Central memory CD8-positive, alpha-beta T cell (primary cell): ENCODE results near the gene PACRG.

ENCODE experiments used
- ATAC-seq: fragments of 150-1000 bp; cut with Tn5 transposase; replicated peaks from 2 replicates; pipeline ENCODE4 v1.10.0; 2022; ENCODE audit warnings: mild to moderate bottlenecking, moderate FRiP score, moderate number of reproducible peaks; ENCODE audit not compliant: poor library complexity, severe bottlenecking; ENCODE audit errors: extremely low read depth
- DNase-seq, 2 donors: peaks; one replicate each; pipeline ENCODE4 v3.0.0; 2021; ENCODE audit warnings: low spot score in 2 of 2
- H3K27ac Mint-ChIP-seq: one replicate; pipeline ENCODE4 v1.8.0; 2022; ENCODE audit warnings: low read depth, mild to moderate bottlenecking, moderate library complexity, mixed read lengths
- H3K27me3 Mint-ChIP-seq: one replicate; pipeline ENCODE4 v1.8.0; 2022; ENCODE audit warnings: mixed read lengths
- H3K36me3 Mint-ChIP-seq: one replicate; pipeline ENCODE4 v1.8.0; 2022; ENCODE audit warnings: mild to moderate bottlenecking, moderate library complexity, mixed read lengths; ENCODE audit not compliant: insufficient read depth
- H3K4me1 Mint-ChIP-seq: one replicate; pipeline ENCODE4 v1.8.0; 2022; ENCODE audit warnings: mixed read lengths
- H3K4me3 Mint-ChIP-seq: one replicate; pipeline ENCODE4 v1.8.0; 2022; ENCODE audit warnings: mild to moderate bottlenecking, moderate library complexity, mixed read lengths
- H3K9me3 Mint-ChIP-seq: one replicate; pipeline ENCODE4 v1.8.0; 2022; ENCODE audit warnings: mixed read lengths

PACRG gene

GRCh38 chr6:163254341-163254835, 526.6 kb downstream of the PACRG start:
- ATAC-seq (no peak), DNase-seq (no peak)
- H3K4me3 Mint-ChIP-seq = no peak overlapping the region
- H3K27ac Mint-ChIP-seq = no peak overlapping the region
- no peaks in the 10 kb centered on the region for H3K9me3 Mint-ChIP-seq
- H3K36me3 Mint-ChIP-seq = no peaks in the 10 kb centered on the region
- peaks cover 6% of the 10 kb centered on the region for H3K27me3 Mint-ChIP-seq
- H3K4me1 Mint-ChIP-seq = no peaks in the 10 kb centered on the region

GRCh38 chr6:163255265-163255664, 527.5 kb downstream of the PACRG start:
- Mint-ChIP-seq H3K4me3 (no peak overlapping the region), H3K9me3 (no peaks in the 10 kb centered on the region), H3K36me3 (no peaks in the 10 kb centered on the region), H3K4me1 (peaks cover 3% of the 10 kb centered on the region), H3K27ac (no peak overlapping the region), H3K27me3 (peaks cover 15% of the 10 kb centered on the region)
- DNase-seq = no peak
- no peak for ATAC-seq

DNA sequence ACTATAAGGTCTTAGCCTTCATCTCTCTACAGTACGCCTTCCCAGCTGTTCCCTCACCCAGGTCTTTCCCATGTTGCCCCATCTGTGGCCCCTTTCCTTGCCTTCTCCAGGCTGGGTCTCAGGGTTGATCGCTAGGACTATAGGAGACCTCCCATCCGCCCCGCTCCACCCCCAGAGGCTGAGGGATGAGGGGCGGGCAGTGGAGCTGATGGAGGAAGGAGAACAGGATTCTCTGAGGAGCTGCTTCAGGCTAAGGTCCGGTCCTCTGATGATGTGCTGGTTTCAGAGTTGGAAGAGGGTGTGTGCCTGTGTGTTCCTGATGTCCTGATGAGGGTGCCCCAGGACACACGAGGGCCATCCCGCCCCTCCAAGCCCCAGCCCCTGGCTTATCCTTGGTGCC, 531.9 kb downstream of the PACRG start:
- Mint-ChIP-seq H3K4me1 (peaks cover 9% of the 10 kb centered on the region), H3K9me3 (no peaks in the 10 kb centered on the region), H3K27me3 (peaks cover 32% of the 10 kb centered on the region), H3K36me3 (no peaks in the 10 kb centered on the region), H3K4me3 (no peak overlapping the region), H3K27ac (no peak overlapping the region)
- ATAC-seq (no peak), DNase-seq (no peak)

GRCh38 chr6:163260111-163260895, 532.5 kb downstream of the PACRG start:
- no peaks in the 10 kb centered on the region for H3K36me3 Mint-ChIP-seq
- no peak overlapping the region for H3K27ac Mint-ChIP-seq
- no peak overlapping the region for H3K4me3 Mint-ChIP-seq
- DNase-seq = no peak
- peaks cover 9% of the 10 kb centered on the region for H3K4me1 Mint-ChIP-seq
- peaks cover 38% of the 10 kb centered on the region for H3K27me3 Mint-ChIP-seq
- H3K9me3 Mint-ChIP-seq = no peaks in the 10 kb centered on the region
- ATAC-seq = no peak

- ATAC-seq (no peak), DNase-seq (no peak)
- Mint-ChIP-seq H3K4me1 (peaks cover 9% of the 10 kb centered on the region), H3K36me3 (no peaks in the 10 kb centered on the region), H3K9me3 (no peaks in the 10 kb centered on the region), H3K4me3 (no peak overlapping the region), H3K27ac (no peak overlapping the region), H3K27me3 (peaks cover 41% of the 10 kb centered on the region)
Observed at GRCh38 chr6:163260911-163261310, 533.1 kb downstream of the PACRG start.

GRCh38 chr6:163261361-163261760, 533.6 kb downstream of the PACRG start:
- ATAC-seq = no peak
- Mint-ChIP-seq H3K27me3 (peaks cover 46% of the 10 kb centered on the region), H3K4me1 (peaks cover 9% of the 10 kb centered on the region), H3K27ac (no peak overlapping the region), H3K9me3 (no peaks in the 10 kb centered on the region), H3K36me3 (no peaks in the 10 kb centered on the region), H3K4me3 (no peak overlapping the region)
- DNase-seq = no peak

- Mint-ChIP-seq H3K4me3 (no peak overlapping the region), H3K27ac (no peak overlapping the region), H3K4me1 (peaks cover 9% of the 10 kb centered on the region), H3K9me3 (no peaks in the 10 kb centered on the region), H3K36me3 (no peaks in the 10 kb centered on the region), H3K27me3 (peaks cover 53% of the 10 kb centered on the region)
- ATAC-seq (no peak), DNase-seq (no peak)
Observed at GRCh38 chr6:163262080-163262479, 534.3 kb downstream of the PACRG start.

DNA sequence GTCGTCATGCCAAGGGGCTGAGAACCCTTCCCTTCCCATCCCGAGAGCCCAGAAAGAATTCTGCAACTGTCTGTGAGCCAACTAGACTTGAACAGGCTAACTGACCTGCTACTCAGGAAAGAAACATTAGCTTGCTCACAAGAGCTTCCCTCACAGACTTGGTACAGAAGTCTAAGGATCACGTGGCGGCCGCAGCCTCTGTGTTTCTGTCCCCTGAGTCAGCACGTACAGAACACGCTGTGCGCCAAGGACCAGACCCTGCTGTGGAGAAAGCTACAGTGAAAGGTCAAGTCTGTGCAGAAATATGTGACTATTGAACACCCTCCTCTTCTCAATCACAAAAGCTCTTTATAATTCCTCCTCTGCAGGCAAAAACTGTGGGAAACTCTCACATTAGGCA, 535.4 kb downstream of the PACRG start:
- no peak for ATAC-seq
- peaks cover 9% of the 10 kb centered on the region for H3K4me1 Mint-ChIP-seq
- H3K27ac Mint-ChIP-seq = no peak overlapping the region
- no peaks in the 10 kb centered on the region for H3K36me3 Mint-ChIP-seq
- no peak overlapping the region for H3K4me3 Mint-ChIP-seq
- no peaks in the 10 kb centered on the region for H3K9me3 Mint-ChIP-seq
- peaks cover 55% of the 10 kb centered on the region for H3K27me3 Mint-ChIP-seq
- DNase-seq = no peak

DNA sequence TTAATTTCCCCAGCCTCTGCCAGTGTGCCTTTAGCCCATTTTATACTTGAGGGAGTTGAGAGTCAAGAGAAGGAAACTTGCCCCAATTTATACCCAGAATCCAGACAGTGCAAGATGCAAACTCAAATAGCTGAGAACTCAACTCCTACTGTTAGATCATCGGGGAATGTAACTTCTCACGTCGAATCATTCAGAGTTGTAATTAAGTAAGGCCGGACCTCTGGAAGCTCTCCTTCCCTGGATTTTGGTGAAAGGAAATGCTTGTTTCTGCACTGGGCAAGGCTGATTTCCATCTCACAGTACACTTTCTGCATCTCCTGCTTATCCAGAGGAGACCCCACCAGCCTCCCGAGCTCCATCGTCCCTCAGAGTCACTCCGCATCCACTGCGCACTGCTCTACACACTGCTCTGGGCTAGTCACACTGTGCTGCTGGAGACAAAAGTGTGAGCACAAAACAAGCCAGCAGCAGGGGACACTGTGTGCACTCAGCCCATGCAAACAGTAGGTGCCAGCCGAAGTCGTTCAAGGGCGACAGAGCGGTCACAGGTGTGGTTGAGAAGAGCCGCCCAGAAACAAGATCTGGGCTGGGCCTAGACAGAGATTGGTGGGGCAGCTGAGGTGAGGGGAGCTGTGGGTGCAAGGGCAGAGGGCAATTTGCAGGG, 536.4 kb downstream of the PACRG start:
- H3K9me3 Mint-ChIP-seq = no peaks in the 10 kb centered on the region
- no peak overlapping the region for H3K27ac Mint-ChIP-seq
- no peaks in the 10 kb centered on the region for H3K36me3 Mint-ChIP-seq
- H3K27me3 Mint-ChIP-seq = peaks cover 54% of the 10 kb centered on the region
- no peak overlapping the region for H3K4me3 Mint-ChIP-seq
- peaks cover 9% of the 10 kb centered on the region for H3K4me1 Mint-ChIP-seq
- DNase-seq (no peak), ATAC-seq (no peak)

DNA sequence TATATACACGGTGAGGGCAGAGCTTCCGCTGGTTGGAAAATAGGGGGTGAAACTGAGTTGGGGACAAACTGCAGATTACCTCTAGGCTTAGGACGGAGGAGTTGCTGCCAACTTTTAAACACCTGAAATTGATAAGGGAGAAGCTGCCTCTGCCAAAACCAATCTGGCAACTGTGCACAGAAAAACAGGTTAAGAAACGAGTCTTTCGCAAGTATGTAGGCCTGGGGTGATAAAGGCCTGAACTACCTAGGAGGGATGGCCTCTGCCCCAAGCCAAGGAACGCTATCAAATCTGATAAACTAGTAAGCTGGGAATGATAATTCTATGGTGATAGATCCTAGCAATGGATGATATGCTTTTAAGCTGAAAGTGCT, 536.9 kb downstream of the PACRG start:
- H3K27me3 Mint-ChIP-seq = peaks cover 53% of the 10 kb centered on the region
- ATAC-seq (no peak), DNase-seq (no peak)
- no peak overlapping the region for H3K27ac Mint-ChIP-seq
- no peak overlapping the region for H3K4me3 Mint-ChIP-seq
- no peaks in the 10 kb centered on the region for H3K9me3 Mint-ChIP-seq
- H3K4me1 Mint-ChIP-seq = peaks cover 9% of the 10 kb centered on the region
- no peaks in the 10 kb centered on the region for H3K36me3 Mint-ChIP-seq

GRCh38 chr6:163281634-163282033, 553.9 kb downstream of the PACRG start:
- Mint-ChIP-seq H3K27ac (no peak overlapping the region), H3K9me3 (no peaks in the 10 kb centered on the region), H3K4me3 (no peak overlapping the region), H3K4me1 (no peaks in the 10 kb centered on the region), H3K27me3 (peaks cover 32% of the 10 kb centered on the region), H3K36me3 (no peaks in the 10 kb centered on the region)
- DNase-seq (no peak), ATAC-seq (no peak)

- no peak for DNase-seq
- H3K9me3 Mint-ChIP-seq = no peaks in the 10 kb centered on the region
- no peaks in the 10 kb centered on the region for H3K36me3 Mint-ChIP-seq
- no peaks in the 10 kb centered on the region for H3K4me1 Mint-ChIP-seq
- H3K4me3 Mint-ChIP-seq = no peak overlapping the region
- no peak overlapping the region for H3K27ac Mint-ChIP-seq
- H3K27me3 Mint-ChIP-seq = peaks cover 32% of the 10 kb centered on the region
- ATAC-seq = no peak
Observed at GRCh38 chr6:163282672-163283071, 554.9 kb downstream of the PACRG start.

- Mint-ChIP-seq H3K36me3 (no peaks in the 10 kb centered on the region), H3K9me3 (no peaks in the 10 kb centered on the region), H3K27me3 (peaks cover 22% of the 10 kb centered on the region), H3K4me1 (no peaks in the 10 kb centered on the region), H3K27ac (no peak overlapping the region), H3K4me3 (no peak overlapping the region)
- no peak for DNase-seq
- ATAC-seq = no peak
Observed at GRCh38 chr6:163284151-163284550, 556.4 kb downstream of the PACRG start.
